OCI-LY3 (cell line): ENCODE results near the gene NXPE2.

Experiments used
- CTCF ChIP-seq: fragments of 200-600, 300-600 bp; sonication (generic); IDR thresholded peaks from 2 replicates; pipeline ENCODE4 v1.5.1; 2014; ENCODE audit warnings: antibody characterized with exemption, low read length, low read depth
- EZH2phosphoT487 ChIP-seq: fragments of 200-600 bp; shearing (Covaris generic); IDR thresholded peaks from 2 replicates; pipeline ENCODE4 v1.6.1; 2018; ENCODE audit warnings: antibody characterized with exemption, mixed run types, low read depth

- TF ChIP-seq CTCF (no peak), EZH2phosphoT487 (no peak)
Measured at GRCh38 chr11:114678125-114679036, at the start of gene NXPE2.
